Measurements from ENCODE around the gene COBL. TPM values are rescaled to one million over a fixed set of nuclear protein-coding genes. Genes with fewer than 3 reads are reported as not detected.

The COBL gene
- total and polyA plus RNA-seq, 8 donors, result 7.4 to 32.0 (median 16.8) TPM

DNA sequence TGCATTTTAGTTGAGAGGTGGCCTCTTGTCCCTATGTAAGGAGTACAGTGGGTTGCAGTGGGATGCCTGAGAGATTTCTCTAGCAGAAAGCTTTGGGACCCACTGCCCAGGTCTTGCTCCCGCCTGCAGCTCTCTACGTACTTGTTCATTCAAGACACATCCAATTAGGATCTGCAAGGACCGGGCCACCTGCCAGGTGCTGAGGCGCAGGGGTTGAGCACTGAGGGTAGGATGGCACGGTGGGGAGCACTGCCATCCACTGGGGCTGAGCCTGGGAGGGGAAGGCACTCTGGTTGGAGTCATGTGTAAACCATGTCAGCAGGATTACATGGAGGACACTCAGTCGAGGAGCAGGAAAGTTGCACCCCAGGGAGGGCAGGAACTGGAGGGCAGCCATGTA lies 342.8 kb downstream of the COBL start:
- Histone ChIP-seq H3K27me3 (no peaks in the 10 kb centered on the region), H3K27ac (no peak overlapping the region), H3K9me3 (no peaks in the 10 kb centered on the region), H3K4me1 (peaks cover 0 to 10% (median 0%) of the 10 kb centered on the region in 3 donors), H3K36me3 (no peaks in the 10 kb centered on the region), H3K4me3 (no peak overlapping the region)
- TF ChIP-seq CTCF (IDR thresholded peaks at IDR 0.05), result no peak
- ATAC-seq, result no peak
- no peak for FAIRE-seq
- intact Hi-C loops (cut with DNase I), result no loop called here
- 91 to 94% methylated on average over 6 of the region's 6 CpGs for WGBS, 2 donors
- peak in 1 of 6 donors; percentile 62 for DNase-seq

DNA sequence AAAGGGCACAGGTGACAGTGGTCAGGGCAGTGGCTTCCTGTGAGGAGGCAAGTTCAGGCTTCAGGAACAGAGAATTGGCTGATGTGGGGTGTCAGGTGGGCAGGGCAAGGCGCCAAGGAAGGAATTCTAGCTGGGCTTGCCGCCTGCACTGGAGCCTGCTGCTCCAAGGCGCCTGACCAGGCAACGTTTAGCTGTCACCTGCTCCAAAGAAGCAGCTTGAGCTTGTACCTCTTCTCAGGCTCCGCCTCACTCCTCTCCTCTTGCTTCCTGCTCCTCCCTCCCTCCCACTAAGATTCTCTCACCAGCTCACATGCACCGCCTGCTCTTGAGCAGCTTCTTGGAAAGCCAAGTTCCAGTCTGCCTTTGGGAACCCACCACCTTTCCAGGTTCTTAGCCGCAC lies 346.5 kb downstream of the COBL start:
- TF ChIP-seq CTCF (IDR thresholded peaks at IDR 0.05), result no peak
- H3K4me1 ChIP-seq, result peaks cover 0 to 19% (median 0%) of the 10 kb centered on the region in 3 donors
- H3K9me3 ChIP-seq, result no peaks in the 10 kb centered on the region
- no peaks in the 10 kb centered on the region for H3K36me3 ChIP-seq
- H3K27me3 ChIP-seq, result no peaks in the 10 kb centered on the region
- H3K27ac ChIP-seq, result peak overlapping the region in 3 of 4 donors; percentile 23 to 60 (median 39)
- WGBS, 2 donors, result 29 to 32% methylated on average over 7 of the region's 7 CpGs
- peak overlapping the region in 1 of 4 donors; percentile 10 for H3K4me3 ChIP-seq
- DNase-seq (peak; percentile 85 to 95 (median 94)), ATAC-seq (peak; percentile 97 to 98 (median 98)), FAIRE-seq (no peak)
- intact Hi-C loops (cut with DNase I), result no loop called here
